NCI-H2171 treated with DMSO at 0.1 percent for 48 hours (cell line): ENCODE measurements around the gene BANK1.

Experiments
- DNase-seq: peaks from one replicate; lab custom pipeline; 2025; lab: John Stamatoyannopoulos, UW

The BANK1 gene

GRCh38 chr4:101813604-101814003 lies 23.1 kb downstream of the BANK1 start:
- no peak for DNase-seq

- DNase-seq = no peak
Measured at GRCh38 chr4:101818362-101818761, 27.8 kb downstream of the BANK1 start.

GRCh38 chr4:101823864-101824263 lies 33.3 kb downstream of the BANK1 start:
- DNase-seq = no peak

GRCh38 chr4:101824500-101824899 lies 34.0 kb downstream of the BANK1 start:
- DNase-seq = no peak

- DNase-seq = no peak
Measured at GRCh38 chr4:101825953-101826352, 35.4 kb downstream of the BANK1 start.

- DNase-seq = no peak
Measured at GRCh38 chr4:101831816-101832215, 41.3 kb downstream of the BANK1 start.

- no peak for DNase-seq
Measured at GRCh38 chr4:101833480-101833879, 43.0 kb downstream of the BANK1 start.

- DNase-seq = peak; percentile 8
Measured at GRCh38 chr4:101835121-101835904, 44.8 kb downstream of the BANK1 start.

GRCh38 chr4:101843054-101843453 lies 52.5 kb downstream of the BANK1 start:
- DNase-seq = no peak

GRCh38 chr4:101846550-101846949 lies 56.0 kb downstream of the BANK1 start:
- no peak for DNase-seq

GRCh38 chr4:101850698-101851097 lies 60.2 kb downstream of the BANK1 start:
- no peak for DNase-seq

GRCh38 chr4:101851672-101852071 lies 61.1 kb downstream of the BANK1 start:
- DNase-seq = no peak

- no peak for DNase-seq
Measured at GRCh38 chr4:101853028-101853427, 62.5 kb downstream of the BANK1 start.

- no peak for DNase-seq
Measured at GRCh38 chr4:101853691-101854090, 63.2 kb downstream of the BANK1 start.

- no peak for DNase-seq
Measured at GRCh38 chr4:101855239-101855638, 64.7 kb downstream of the BANK1 start.

GRCh38 chr4:101856149-101856548 lies 65.6 kb downstream of the BANK1 start:
- no peak for DNase-seq

- no peak for DNase-seq
Measured at GRCh38 chr4:101857176-101857575, 66.6 kb downstream of the BANK1 start.

- no peak for DNase-seq
Measured at GRCh38 chr4:101858641-101859040, 68.1 kb downstream of the BANK1 start.

- no peak for DNase-seq
Measured at GRCh38 chr4:101862595-101862994, 72.1 kb downstream of the BANK1 start.

GRCh38 chr4:101864660-101865059 lies 74.1 kb downstream of the BANK1 start:
- no peak for DNase-seq

GRCh38 chr4:101865501-101866062 lies 75.1 kb downstream of the BANK1 start:
- DNase-seq = no peak

- no peak for DNase-seq
Measured at GRCh38 chr4:101870874-101871273, 80.3 kb downstream of the BANK1 start.

- no peak for DNase-seq
Measured at GRCh38 chr4:101871962-101872676, 81.6 kb downstream of the BANK1 start.
